Loucy (cell line): ENCODE results near the gene CYP27A1.

Experiments used
- H2AFZ ChIP-seq: fragments of 200-600 bp; sonication (generic); 2 replicates; pipeline ENCODE4 v1.6.0; 2016; ENCODE audit warnings: antibody characterized with exemption, mild to moderate bottlenecking, low read length, moderate library complexity
- H3F3A ChIP-seq: fragments of 200-600 bp; 2 replicates; pipeline ENCODE4 v1.6.0; 2016; ENCODE audit warnings: antibody characterized with exemption, low read depth, mild to moderate bottlenecking
- H3K27me3 ChIP-seq: fragments of 200-600 bp; sonication (generic); 2 replicates; pipeline ENCODE4 v1.6.1; 2014; ENCODE audit warnings: low read length, mild to moderate bottlenecking; ENCODE audit not compliant: insufficient read depth, poor library complexity, severe bottlenecking
- H3K36me3 ChIP-seq: fragments of 200-600 bp; sonication (generic); 2 replicates; pipeline ENCODE4 v1.6.1; 2016; ENCODE audit warnings: low read length; ENCODE audit not compliant: insufficient read depth
- H3K4me1 ChIP-seq: fragments of 200-600 bp; sonication (generic); 2 replicates; pipeline ENCODE4 v1.5.1; 2014; ENCODE audit warnings: low read length, mild to moderate bottlenecking; ENCODE audit not compliant: insufficient read depth, poor library complexity, severe bottlenecking
- H3K4me2 ChIP-seq: fragments of 200-600 bp; sonication (generic); 2 replicates; pipeline ENCODE4 v1.6.0; 2014; ENCODE audit warnings: antibody characterized with exemption, low read length, low read depth, mild to moderate bottlenecking; ENCODE audit not compliant: poor library complexity, severe bottlenecking
- H3K4me3 ChIP-seq: fragments of 200-600 bp; sonication (generic); 2 replicates; pipeline ENCODE4 v1.5.1; 2014; ENCODE audit warnings: low read length, mild to moderate bottlenecking, mixed read lengths; ENCODE audit not compliant: poor library complexity, severe bottlenecking
- H3K79me2 ChIP-seq: fragments of 200-600 bp; sonication (generic); 2 replicates; pipeline ENCODE4 v1.6.1; 2014; ENCODE audit warnings: low read length; ENCODE audit not compliant: insufficient read depth
- H3K9ac ChIP-seq: fragments of 200-600 bp; sonication (generic); 2 replicates; pipeline ENCODE4 v1.6.0; 2014; ENCODE audit warnings: mild to moderate bottlenecking, low read depth, low read length, moderate library complexity; ENCODE audit not compliant: poor library complexity, severe bottlenecking
- H3K9me2 ChIP-seq: fragments of 200-600 bp; sonication (generic); replicated peaks from 2 replicates; pipeline ENCODE4 v1.6.1; 2016; ENCODE audit warnings: low read depth, low read length, mixed read lengths
- H3K9me3 ChIP-seq: fragments of 200-600 bp; sonication (generic); 2 replicates; pipeline ENCODE4 v1.6.1; 2014; ENCODE audit warnings: mild to moderate bottlenecking, antibody characterized with exemption, low read length, low read depth; ENCODE audit not compliant: insufficient read depth
- H4K20me1 ChIP-seq: fragments of 200-600 bp; sonication (generic); 2 replicates; pipeline ENCODE4 v1.6.0; 2014; ENCODE audit warnings: antibody characterized with exemption, low read length, mild to moderate bottlenecking; ENCODE audit not compliant: insufficient read depth, poor library complexity, severe bottlenecking
- CTCF ChIP-seq: fragments of 200-600 bp; sonication (generic); conservative IDR thresholded peaks from 2 replicates; pipeline ENCODE4 v1.5.1; 2014; ENCODE audit warnings: mild to moderate bottlenecking, antibody characterized with exemption, low read length
- EZH2phosphoT487 ChIP-seq: fragments of 200-600 bp; IDR thresholded peaks from 2 replicates; pipeline ENCODE4 v1.6.1; 2018; ENCODE audit warnings: antibody characterized with exemption, mild to moderate bottlenecking, moderate library complexity, borderline replicate concordance

Gene CYP27A1

DNA sequence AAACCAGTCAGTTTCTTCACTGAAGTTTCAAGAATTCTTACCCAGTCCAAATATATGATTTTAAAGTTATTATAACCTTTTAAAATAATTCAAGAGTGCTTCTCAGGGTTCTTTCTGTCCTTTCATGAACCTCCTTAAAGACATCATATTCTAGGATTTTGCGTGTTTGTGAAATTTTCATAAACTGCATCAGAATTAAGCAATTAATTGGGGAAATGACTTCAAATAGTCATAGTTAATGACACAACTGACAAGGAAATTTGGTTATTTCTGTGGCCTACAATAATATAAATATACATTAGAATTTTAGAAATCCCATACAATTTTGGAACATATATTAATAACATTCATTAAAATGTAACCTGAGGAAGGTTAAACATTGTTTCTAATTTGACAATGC is 10.5 kb downstream of the CYP27A1 start:
- Histone ChIP-seq H3K36me3 (no peaks in the 10 kb centered on the region), H3K4me1 (no peaks in the 10 kb centered on the region), H3K9me3 (no peaks in the 10 kb centered on the region), H3F3A (no peaks in the 10 kb centered on the region), H2AFZ (no peak overlapping the region), H4K20me1 (no peaks in the 10 kb centered on the region), H3K4me2 (no peak overlapping the region), H3K27me3 (no peaks in the 10 kb centered on the region), H3K79me2 (no peaks in the 10 kb centered on the region), H3K9me2 (no peaks in the 10 kb centered on the region), H3K4me3 (no peak overlapping the region), H3K9ac (no peak overlapping the region)
- no peak for TF ChIP-seq CTCF
- TF ChIP-seq EZH2phosphoT487 = no peak

- Histone ChIP-seq H3K27me3 (peaks cover 4% of the 10 kb centered on the region), H3F3A (no peaks in the 10 kb centered on the region), H3K79me2 (no peaks in the 10 kb centered on the region), H2AFZ (no peak overlapping the region), H3K9me3 (no peaks in the 10 kb centered on the region), H3K4me2 (no peak overlapping the region), H3K4me1 (no peaks in the 10 kb centered on the region), H3K9me2 (no peaks in the 10 kb centered on the region), H3K36me3 (no peaks in the 10 kb centered on the region), H4K20me1 (no peaks in the 10 kb centered on the region), H3K9ac (no peak overlapping the region), H3K4me3 (no peak overlapping the region)
- no peak for TF ChIP-seq CTCF
- no peak for TF ChIP-seq EZH2phosphoT487
Measured at GRCh38 chr2:218796691-218797090, 14.7 kb downstream of the CYP27A1 start.

DNA sequence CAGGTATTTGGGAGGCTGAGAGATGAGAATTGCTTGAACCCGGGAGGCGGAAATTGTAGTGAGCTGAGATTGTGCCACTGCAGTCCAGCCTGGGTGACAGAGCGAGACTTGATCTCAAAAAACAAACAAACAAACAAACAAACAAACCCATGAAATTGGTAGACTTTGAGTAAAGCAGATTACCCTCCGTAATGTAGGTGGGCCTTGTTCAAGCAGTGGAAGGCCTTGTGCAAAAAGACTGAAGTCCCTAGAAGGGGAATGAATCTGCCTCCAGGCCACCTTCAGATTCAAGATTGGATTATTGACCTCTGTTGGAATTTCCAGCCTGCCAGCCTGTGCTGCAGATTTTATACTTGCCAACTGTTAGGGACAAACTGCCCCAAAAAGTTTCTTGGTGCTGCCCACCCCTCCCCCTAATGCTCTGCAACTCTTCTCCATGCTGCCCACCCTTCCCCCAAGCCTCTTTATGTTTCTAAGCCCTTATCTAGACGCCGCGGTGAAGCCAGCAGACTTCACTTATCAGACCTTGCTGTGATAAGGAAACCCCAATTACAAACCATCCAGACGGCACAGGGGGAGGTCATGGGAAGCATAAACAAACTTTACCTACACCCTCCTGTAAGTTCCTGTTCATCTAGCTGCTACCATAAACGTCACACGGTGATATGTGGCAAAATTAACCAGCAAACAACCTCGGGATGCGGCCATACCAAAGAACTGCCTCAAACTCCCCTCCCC is 17.0 kb downstream of the CYP27A1 start:
- TF ChIP-seq EZH2phosphoT487 = no peak
- no peak for TF ChIP-seq CTCF
- H4K20me1 ChIP-seq = no peaks in the 10 kb centered on the region
- no peaks in the 10 kb centered on the region for H3F3A ChIP-seq
- H3K9me2 ChIP-seq = no peaks in the 10 kb centered on the region
- H2AFZ ChIP-seq = no peak overlapping the region
- H3K4me3 ChIP-seq = no peak overlapping the region
- H3K79me2 ChIP-seq = no peaks in the 10 kb centered on the region
- no peaks in the 10 kb centered on the region for H3K36me3 ChIP-seq
- H3K4me2 ChIP-seq = no peak overlapping the region
- H3K4me1 ChIP-seq = no peaks in the 10 kb centered on the region
- H3K27me3 ChIP-seq = peaks cover 4% of the 10 kb centered on the region
- H3K9ac ChIP-seq = no peak overlapping the region
- no peaks in the 10 kb centered on the region for H3K9me3 ChIP-seq
